Naive thymus-derived CD8-positive, alpha-beta T cell (primary cell): ENCODE data around the gene TTC12. TPM values are rescaled to one million over a fixed set of nuclear protein-coding genes. Genes with fewer than 3 reads are reported as not detected.

ENCODE experiments used
- ATAC-seq, 2 donors: fragments of 150-1000 bp; cut with Tn5 transposase in 1 of 2; sonication (Bioruptor Pico), chemical (Tn5 transposase) in 1 of 2; 1 replicate in 1 of 2; 2 replicates in 1 of 2; pipeline ENCODE4 v1.10.0; 2021; ENCODE audit warnings: mild to moderate bottlenecking in 2 of 2, moderate library complexity in 2 of 2
- POLR2A ChIA-PET: fragments of 350-600 bp; sonication (Branson Sonifier 250); formaldehyde crosslinking; loops from one replicate; lab custom pipeline; 2021; ENCODE audit warnings: antibody characterized with exemption; lab: Charles Lee
- DNase-seq, 10 donors: peaks; one replicate each; pipeline versions ENCODE4 v3.0.0 to v3.0.0-alpha.2; 2020 to 2022
- H3K27ac Mint-ChIP-seq, 10 donors: one replicate each; pipeline ENCODE4 v1.8.0; 2020 to 2022; ENCODE audit warnings: mild to moderate bottlenecking in 10 of 10, mixed read lengths in 10 of 10, moderate library complexity in 4 of 10, inconsistent platforms in 1 of 10
- H3K27me3 Mint-ChIP-seq, 5 donors: one replicate each; pipeline ENCODE4 v1.8.0; 2021 to 2022; ENCODE audit warnings: mixed read lengths in 5 of 5
- H3K36me3 Mint-ChIP-seq, 3 donors: one replicate each; pipeline ENCODE4 v1.8.0; 2020 to 2022; ENCODE audit warnings: mixed read lengths in 3 of 3, mild to moderate bottlenecking in 2 of 3, inconsistent platforms in 1 of 3
- H3K4me1 Mint-ChIP-seq, 4 donors: one replicate each; pipeline ENCODE4 v1.8.0; 2021 to 2022; ENCODE audit warnings: mixed read lengths in 4 of 4
- H3K4me3 Mint-ChIP-seq, 10 donors: one replicate each; pipeline ENCODE4 v1.8.0; 2020 to 2022; ENCODE audit warnings: mild to moderate bottlenecking in 10 of 10, mixed read lengths in 10 of 10, moderate library complexity in 6 of 10, inconsistent platforms in 1 of 10
- H3K9me3 Mint-ChIP-seq, 9 donors: one replicate each; pipeline ENCODE4 v1.8.0; 2020 to 2022; ENCODE audit warnings: mixed read lengths in 9 of 9, mild to moderate bottlenecking in 3 of 9, inconsistent platforms in 1 of 9, moderate library complexity in 1 of 9
- polyA plus RNA-seq, 3 donors: library from polyadenylated mRNA; unstranded; fragments of 300-500 nt; fragmentation: Illumina TruSeq; gene quantifications; one replicate each; pipeline ENCODE4 v1.2.3, GENCODE V29; 2021
- total RNA-seq, 8 experiments: library from RNA in 2 of 8; stranded (reverse) in 2 of 8; gene quantifications; one replicate each; pipeline ENCODE4 v1.2.3 and lab custom pipeline; 2021 to 2026

Gene TTC12
- total and polyA plus RNA-seq, 5 experiments from 2014 or later, result 6.9 to 95.8 (median 11.3) TPM

- Mint-ChIP-seq H3K27ac (no peak overlapping the region), H3K9me3 (no peaks in the 10 kb centered on the region), H3K4me3 (no peak overlapping the region), H3K27me3 (peaks cover 0 to 4% (median 0%) of the 10 kb centered on the region in 5 donors), H3K4me1 (no peaks in the 10 kb centered on the region), H3K36me3 (no peaks in the 10 kb centered on the region)
- ATAC-seq, result no peak
- POLR2A ChIA-PET, result no interaction called here
- DNase-seq, result no peak
Observed at GRCh38 chr11:113275602-113276001, 38.8 kb upstream of the TTC12 start.

GRCh38 chr11:113276466-113276865 lies 37.9 kb upstream of the TTC12 start:
- Mint-ChIP-seq H3K9me3 (no peaks in the 10 kb centered on the region), H3K4me1 (no peaks in the 10 kb centered on the region), H3K27ac (no peak overlapping the region), H3K4me3 (no peak overlapping the region), H3K27me3 (peaks cover 0 to 4% (median 0%) of the 10 kb centered on the region in 5 donors), H3K36me3 (no peaks in the 10 kb centered on the region)
- ATAC-seq (no peak), DNase-seq (no peak)
- POLR2A ChIA-PET, result no interaction called here

GRCh38 chr11:113277907-113278306 lies 36.5 kb upstream of the TTC12 start:
- H3K27me3 Mint-ChIP-seq, result peaks cover 0 to under 1% (median 0%) of the 10 kb centered on the region in 5 donors
- H3K36me3 Mint-ChIP-seq, result no peaks in the 10 kb centered on the region
- H3K4me3 Mint-ChIP-seq, result no peak overlapping the region
- H3K4me1 Mint-ChIP-seq, result no peaks in the 10 kb centered on the region
- ATAC-seq (no peak), DNase-seq (no peak)
- POLR2A ChIA-PET, result interaction anchor here (0.6 kb wide), 1 partner anchor 36 kb away, joined by 5 read pairs; the partner anchor contains the start of gene TTC12
- no peaks in the 10 kb centered on the region for H3K9me3 Mint-ChIP-seq
- no peak overlapping the region for H3K27ac Mint-ChIP-seq

- H3K27me3 Mint-ChIP-seq, result no peaks in the 10 kb centered on the region
- no peak for DNase-seq
- POLR2A ChIA-PET, result no interaction called here
- H3K36me3 Mint-ChIP-seq, result no peaks in the 10 kb centered on the region
- no peaks in the 10 kb centered on the region for H3K4me1 Mint-ChIP-seq
- no peaks in the 10 kb centered on the region for H3K9me3 Mint-ChIP-seq
- no peak overlapping the region for H3K4me3 Mint-ChIP-seq
- no peak for ATAC-seq
- no peak overlapping the region for H3K27ac Mint-ChIP-seq
Observed at GRCh38 chr11:113278481-113278880, 35.9 kb upstream of the TTC12 start.

GRCh38 chr11:113278925-113279324 lies 35.5 kb upstream of the TTC12 start:
- no peak overlapping the region for H3K27ac Mint-ChIP-seq
- POLR2A ChIA-PET, result no interaction called here
- ATAC-seq, result no peak
- DNase-seq, result no peak
- no peaks in the 10 kb centered on the region for H3K4me1 Mint-ChIP-seq
- no peak overlapping the region for H3K4me3 Mint-ChIP-seq
- H3K27me3 Mint-ChIP-seq, result no peaks in the 10 kb centered on the region
- H3K36me3 Mint-ChIP-seq, result no peaks in the 10 kb centered on the region
- H3K9me3 Mint-ChIP-seq, result no peaks in the 10 kb centered on the region

GRCh38 chr11:113279591-113279990 lies 34.8 kb upstream of the TTC12 start:
- Mint-ChIP-seq H3K27ac (no peak overlapping the region), H3K36me3 (no peaks in the 10 kb centered on the region), H3K27me3 (no peaks in the 10 kb centered on the region), H3K4me3 (no peak overlapping the region), H3K4me1 (no peaks in the 10 kb centered on the region), H3K9me3 (no peaks in the 10 kb centered on the region)
- ATAC-seq, result no peak
- POLR2A ChIA-PET, result no interaction called here
- no peak for DNase-seq

- Mint-ChIP-seq H3K36me3 (no peaks in the 10 kb centered on the region), H3K27ac (no peak overlapping the region), H3K4me1 (no peaks in the 10 kb centered on the region), H3K9me3 (no peaks in the 10 kb centered on the region), H3K27me3 (no peaks in the 10 kb centered on the region), H3K4me3 (no peak overlapping the region)
- ATAC-seq, result no peak
- no peak for DNase-seq
- POLR2A ChIA-PET, result no interaction called here
Observed at GRCh38 chr11:113281052-113281725, 33.2 kb upstream of the TTC12 start.

- no peaks in the 10 kb centered on the region for H3K4me1 Mint-ChIP-seq
- no peak for DNase-seq
- H3K27ac Mint-ChIP-seq, result no peak overlapping the region
- H3K9me3 Mint-ChIP-seq, result no peaks in the 10 kb centered on the region
- ATAC-seq, result no peak
- no peaks in the 10 kb centered on the region for H3K36me3 Mint-ChIP-seq
- H3K4me3 Mint-ChIP-seq, result no peak overlapping the region
- POLR2A ChIA-PET, result no interaction called here
- no peaks in the 10 kb centered on the region for H3K27me3 Mint-ChIP-seq
Observed at GRCh38 chr11:113282898-113283437, 31.4 kb upstream of the TTC12 start.

GRCh38 chr11:113283881-113284280 lies 30.5 kb upstream of the TTC12 start:
- H3K4me3 Mint-ChIP-seq, result no peak overlapping the region
- no peak for DNase-seq
- POLR2A ChIA-PET, result no interaction called here
- H3K9me3 Mint-ChIP-seq, result no peaks in the 10 kb centered on the region
- H3K4me1 Mint-ChIP-seq, result no peaks in the 10 kb centered on the region
- ATAC-seq, result no peak
- H3K36me3 Mint-ChIP-seq, result no peaks in the 10 kb centered on the region
- H3K27ac Mint-ChIP-seq, result no peak overlapping the region
- no peaks in the 10 kb centered on the region for H3K27me3 Mint-ChIP-seq

- POLR2A ChIA-PET, result no interaction called here
- ATAC-seq (no peak), DNase-seq (no peak)
- Mint-ChIP-seq H3K4me3 (no peak overlapping the region), H3K27me3 (no peaks in the 10 kb centered on the region), H3K9me3 (no peaks in the 10 kb centered on the region), H3K4me1 (no peaks in the 10 kb centered on the region), H3K36me3 (no peaks in the 10 kb centered on the region), H3K27ac (no peak overlapping the region)
Observed at GRCh38 chr11:113286009-113286408, 28.4 kb upstream of the TTC12 start.

- Mint-ChIP-seq H3K27me3 (no peaks in the 10 kb centered on the region), H3K4me3 (no peak overlapping the region), H3K9me3 (no peaks in the 10 kb centered on the region), H3K27ac (no peak overlapping the region), H3K36me3 (no peaks in the 10 kb centered on the region), H3K4me1 (no peaks in the 10 kb centered on the region)
- POLR2A ChIA-PET, result no interaction called here
- ATAC-seq (no peak), DNase-seq (no peak)
Observed at GRCh38 chr11:113286509-113287497, 27.6 kb upstream of the TTC12 start.

GRCh38 chr11:113287801-113288200 lies 26.6 kb upstream of the TTC12 start:
- DNase-seq (no peak), ATAC-seq (no peak)
- peaks cover 0 to 5% (median 0%) of the 10 kb centered on the region in 5 donors for H3K27me3 Mint-ChIP-seq
- no peaks in the 10 kb centered on the region for H3K36me3 Mint-ChIP-seq
- no peaks in the 10 kb centered on the region for H3K4me1 Mint-ChIP-seq
- POLR2A ChIA-PET, result no interaction called here
- no peak overlapping the region for H3K4me3 Mint-ChIP-seq
- no peak overlapping the region for H3K27ac Mint-ChIP-seq
- H3K9me3 Mint-ChIP-seq, result no peaks in the 10 kb centered on the region

GRCh38 chr11:113288286-113288863 lies 26.0 kb upstream of the TTC12 start:
- Mint-ChIP-seq H3K27me3 (peaks cover 0 to 7% (median 3%) of the 10 kb centered on the region in 5 donors), H3K36me3 (no peaks in the 10 kb centered on the region), H3K4me3 (no peak overlapping the region), H3K4me1 (no peaks in the 10 kb centered on the region), H3K27ac (no peak overlapping the region), H3K9me3 (no peaks in the 10 kb centered on the region)
- ATAC-seq (no peak), DNase-seq (no peak)
- POLR2A ChIA-PET, result no interaction called here
